Measurements from ENCODE around the gene IL6R. TPM values are rescaled to one million over a fixed set of nuclear protein-coding genes. Genes with fewer than 3 reads are reported as not detected.

IL6R gene
- total RNA-seq, 4 donors from 2014 or later = 31.6 to 53.7 (median 33.5) TPM

DNA sequence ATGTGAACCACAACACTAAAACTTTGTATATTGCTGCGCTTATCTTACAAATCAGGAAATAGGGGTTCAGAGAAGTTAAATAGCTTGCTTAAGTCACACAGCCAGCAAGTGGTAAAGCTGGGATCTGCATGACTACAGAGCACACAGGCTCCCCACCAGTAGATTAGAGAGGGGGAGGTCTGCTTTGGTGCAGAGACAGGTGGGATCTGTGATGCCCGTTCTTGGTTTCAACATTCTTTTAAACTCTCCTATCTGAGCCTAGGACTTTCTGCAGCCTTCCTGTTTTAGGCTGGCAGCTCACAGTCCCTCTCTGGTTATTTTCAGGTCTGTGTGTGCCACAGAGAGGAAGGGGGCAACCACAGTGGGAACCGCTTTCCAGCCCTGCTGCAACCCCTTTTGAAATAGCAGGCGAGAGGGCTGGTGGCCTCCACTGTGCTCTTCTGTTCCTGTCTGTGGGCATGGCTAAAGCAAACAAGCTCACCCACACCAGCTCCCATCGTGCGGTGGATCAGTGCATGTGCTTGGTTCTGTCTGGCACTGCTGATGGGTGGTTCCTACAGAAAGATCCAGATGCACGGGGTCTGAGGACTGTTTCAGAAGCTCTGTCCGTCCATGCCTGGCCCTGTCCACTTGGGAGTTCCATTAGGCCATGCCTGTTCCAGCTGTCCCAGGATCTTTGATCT, 1.7 kb upstream of the IL6R start:
- Histone ChIP-seq H3K27me3 (no peaks in the 10 kb centered on the region), H3K9me3 (no peaks in the 10 kb centered on the region), H3K27ac (no peak overlapping the region), H3K4me1 (peaks cover 0 to 38% (median 22%) of the 10 kb centered on the region in 4 donors), H3K4me3 (no peak overlapping the region), H3K36me3 (no peaks in the 10 kb centered on the region)
- TF ChIP-seq, protein P1, sequence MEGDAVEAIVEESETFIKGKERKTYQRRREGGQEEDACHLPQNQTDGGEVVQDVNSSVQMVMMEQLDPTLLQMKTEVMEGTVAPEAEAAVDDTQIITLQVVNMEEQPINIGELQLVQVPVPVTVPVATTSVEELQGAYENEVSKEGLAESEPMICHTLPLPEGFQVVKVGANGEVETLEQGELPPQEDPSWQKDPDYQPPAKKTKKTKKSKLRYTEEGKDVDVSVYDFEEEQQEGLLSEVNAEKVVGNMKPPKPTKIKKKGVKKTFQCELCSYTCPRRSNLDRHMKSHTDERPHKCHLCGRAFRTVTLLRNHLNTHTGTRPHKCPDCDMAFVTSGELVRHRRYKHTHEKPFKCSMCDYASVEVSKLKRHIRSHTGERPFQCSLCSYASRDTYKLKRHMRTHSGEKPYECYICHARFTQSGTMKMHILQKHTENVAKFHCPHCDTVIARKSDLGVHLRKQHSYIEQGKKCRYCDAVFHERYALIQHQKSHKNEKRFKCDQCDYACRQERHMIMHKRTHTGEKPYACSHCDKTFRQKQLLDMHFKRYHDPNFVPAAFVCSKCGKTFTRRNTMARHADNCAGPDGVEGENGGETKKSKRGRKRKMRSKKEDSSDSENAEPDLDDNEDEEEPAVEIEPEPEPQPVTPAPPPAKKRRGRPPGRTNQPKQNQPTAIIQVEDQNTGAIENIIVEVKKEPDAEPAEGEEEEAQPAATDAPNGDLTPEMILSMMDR (IDR thresholded peaks at IDR 0.05) = no peak
- no peak for TF ChIP-seq EP300 (IDR thresholded peaks at IDR 0.05)
- no peak for TF ChIP-seq POLR2A (IDR thresholded peaks at IDR 0.05)
- WGBS, 2 donors = 69 to 74% methylated on average over 6 to 8 of the region's 8 CpGs
- DNase-seq (ENCODE audit: low spot score in 2 of 2) = no peak

DNA sequence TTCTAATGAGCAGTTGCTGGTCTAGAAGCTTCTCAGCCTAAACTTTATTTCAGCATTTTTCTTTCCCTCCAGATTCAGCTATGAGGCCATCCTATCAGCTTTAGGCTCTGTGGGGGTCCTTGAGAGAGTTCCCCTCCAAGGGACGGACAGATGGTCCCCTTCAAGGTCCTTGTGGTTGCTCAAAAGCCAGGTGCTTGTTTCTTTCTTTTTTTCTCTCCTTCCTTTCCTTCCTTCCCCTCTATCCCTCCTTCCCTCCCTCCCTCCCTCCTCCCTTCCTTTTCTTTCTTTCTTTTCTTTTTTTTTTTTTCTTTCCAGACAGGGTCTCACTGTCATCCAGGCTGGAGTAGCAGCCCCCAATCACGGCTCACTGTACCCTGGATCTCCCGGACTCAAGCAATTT, 1.2 kb upstream of the IL6R start:
- Histone ChIP-seq H3K36me3 (no peaks in the 10 kb centered on the region), H3K4me3 (no peak overlapping the region), H3K27me3 (no peaks in the 10 kb centered on the region), H3K4me1 (peaks cover 0 to 44% (median 28%) of the 10 kb centered on the region in 4 donors), H3K27ac (peak overlapping the region in 1 of 4 donors; percentile 7), H3K9me3 (no peaks in the 10 kb centered on the region)
- DNase-seq (ENCODE audit: low spot score in 2 of 2) = no peak
- TF ChIP-seq EP300 (IDR thresholded peaks at IDR 0.05) (no peak), POLR2A (IDR thresholded peaks at IDR 0.05) (no peak)
- TF ChIP-seq, protein P1 (IDR thresholded peaks at IDR 0.05) = no peak
- WGBS, 2 donors = 88 to 90% methylated on average over 3 of the region's 3 CpGs

DNA sequence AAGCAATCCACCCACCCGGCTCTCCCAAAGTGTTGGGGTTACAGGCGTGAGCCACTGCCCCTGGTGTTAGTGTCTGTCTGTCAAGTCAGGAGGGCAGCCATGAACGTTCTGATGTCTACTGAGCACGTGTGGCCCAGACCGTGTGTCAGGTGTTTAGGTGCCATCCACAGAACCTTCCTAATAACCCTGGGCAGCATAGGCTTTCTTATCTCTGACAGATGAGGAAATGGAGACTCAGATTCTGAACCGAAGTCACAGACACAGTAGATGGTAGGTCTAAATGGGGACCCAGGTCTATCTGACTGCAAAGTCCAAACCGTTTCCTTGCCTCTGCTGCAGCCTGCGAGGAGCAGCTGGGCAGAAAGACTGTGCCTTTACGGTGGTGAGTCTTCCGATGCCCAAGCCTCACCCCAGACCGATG, 622 bp upstream of the IL6R start:
- Histone ChIP-seq H3K4me3 (peak overlapping the region; percentile 72 to 88 (median 81)), H3K27ac (peak overlapping the region; percentile 91 to 98 (median 96)), H3K36me3 (no peaks in the 10 kb centered on the region), H3K9me3 (no peaks in the 10 kb centered on the region), H3K4me1 (peaks cover 0 to 49% (median 34%) of the 10 kb centered on the region in 4 donors), H3K27me3 (no peaks in the 10 kb centered on the region)
- no peak for DNase-seq (ENCODE audit: low spot score in 2 of 2)
- WGBS, 2 donors = 59 to 73% methylated on average over 11 of the region's 11 CpGs
- TF ChIP-seq, protein P1 (IDR thresholded peaks at IDR 0.05) = no peak

DNA sequence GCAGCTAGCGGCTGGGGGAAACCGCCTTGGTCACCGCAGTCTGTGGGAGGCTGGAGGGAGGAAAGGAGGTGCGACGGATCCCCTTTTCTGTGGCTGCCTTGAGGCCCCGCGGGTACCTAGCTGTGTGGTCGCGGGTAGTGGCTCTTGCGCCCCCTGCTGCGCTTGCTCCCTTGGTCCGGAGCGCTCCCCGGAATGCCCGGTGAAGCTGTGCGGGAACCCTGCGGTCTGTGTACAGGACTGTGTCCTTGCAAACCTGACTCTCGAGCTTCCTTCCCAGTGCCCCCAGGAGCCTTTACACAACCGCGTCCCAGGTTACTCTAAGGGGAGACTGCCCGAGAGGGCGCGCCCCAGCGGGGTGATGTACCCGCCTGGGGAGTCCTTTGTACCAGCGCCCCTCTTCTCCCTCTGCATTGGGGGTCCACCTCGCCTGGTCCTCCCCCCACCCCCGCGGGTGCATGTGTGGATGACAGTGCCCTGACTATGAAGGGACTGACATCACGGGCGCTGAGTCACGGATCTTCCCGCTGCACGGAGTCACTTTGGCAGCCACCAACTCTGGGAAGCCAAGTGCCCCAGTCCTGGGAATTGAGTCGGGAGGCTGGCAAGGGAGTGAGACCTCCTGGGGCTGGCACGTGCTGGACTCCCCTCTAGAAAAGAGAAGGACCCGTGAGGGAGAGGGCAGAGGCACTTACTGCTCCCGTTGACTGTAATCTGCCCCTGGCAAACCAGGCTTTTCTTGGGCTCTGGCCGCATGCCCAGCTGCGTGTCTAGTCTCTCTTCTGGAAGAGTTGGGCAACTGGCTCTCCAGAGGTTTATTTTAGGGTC, 816 bp downstream of the IL6R start:
- TF ChIP-seq EP300 (IDR thresholded peaks at IDR 0.05) (peak; percentile 33 to 65), POLR2A (IDR thresholded peaks at IDR 0.05) (peak in 1 of 2 donors; percentile 31)
- TF ChIP-seq, protein P1 (IDR thresholded peaks at IDR 0.05) = peak in 4 of 5 experiments; percentile 14 to 61 (median 40)
- H3K27ac ChIP-seq = peak overlapping the region; percentile 91 to 98 (median 96)
- no peaks in the 10 kb centered on the region for H3K9me3 ChIP-seq
- H3K4me1 ChIP-seq = peaks cover 0 to 61% (median 40%) of the 10 kb centered on the region in 4 donors
- H3K4me3 ChIP-seq = peak overlapping the region; percentile 72 to 88 (median 81)
- DNase-seq (ENCODE audit: low spot score in 2 of 2) = peak; percentile 71 to 77
- H3K36me3 ChIP-seq = no peaks in the 10 kb centered on the region
- no peaks in the 10 kb centered on the region for H3K27me3 ChIP-seq
- WGBS, 2 donors = 3% methylated on average over 20 to 22 of the region's 40 CpGs

DNA sequence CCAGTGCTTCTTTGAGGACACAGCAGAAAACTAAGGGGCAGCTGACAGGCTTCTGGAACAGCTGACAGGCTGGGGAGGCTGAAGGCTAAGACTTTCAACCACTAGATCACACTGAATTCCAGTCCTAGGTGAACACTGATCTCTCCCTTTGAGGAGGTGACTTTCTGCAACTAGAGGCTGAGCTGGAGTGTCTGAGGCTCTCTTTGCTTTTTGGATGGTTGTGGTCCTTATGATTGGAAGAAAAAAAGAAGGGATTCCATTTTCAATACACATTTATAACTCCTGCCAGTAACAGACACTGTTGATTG, 1.4 kb downstream of the IL6R start:
- peaks cover 0 to 67% (median 40%) of the 10 kb centered on the region in 4 donors for H3K4me1 ChIP-seq
- H3K27me3 ChIP-seq = no peaks in the 10 kb centered on the region
- DNase-seq (ENCODE audit: low spot score in 2 of 2) = no peak
- no peaks in the 10 kb centered on the region for H3K9me3 ChIP-seq
- TF ChIP-seq, protein P1 (IDR thresholded peaks at IDR 0.05) = no peak
- no peak for TF ChIP-seq POLR2A (IDR thresholded peaks at IDR 0.05)
- no peaks in the 10 kb centered on the region for H3K36me3 ChIP-seq
- H3K4me3 ChIP-seq = peak overlapping the region; percentile 72 to 88 (median 81)
- peak overlapping the region; percentile 91 to 98 (median 96) for H3K27ac ChIP-seq
